Cerebellar cortex (tissue), 1 donor: Measurements from ENCODE around the gene GALNTL6.
A peak's percentile ranks its signal among the peaks of the same experiment; 100 is the strongest.

ENCODE experiments used
- DNase-seq: peaks from one replicate; pipeline ENCODE4 v3.0.0-alpha.2; 2015; ENCODE audit warnings: low spot score

The GALNTL6 gene

DNA sequence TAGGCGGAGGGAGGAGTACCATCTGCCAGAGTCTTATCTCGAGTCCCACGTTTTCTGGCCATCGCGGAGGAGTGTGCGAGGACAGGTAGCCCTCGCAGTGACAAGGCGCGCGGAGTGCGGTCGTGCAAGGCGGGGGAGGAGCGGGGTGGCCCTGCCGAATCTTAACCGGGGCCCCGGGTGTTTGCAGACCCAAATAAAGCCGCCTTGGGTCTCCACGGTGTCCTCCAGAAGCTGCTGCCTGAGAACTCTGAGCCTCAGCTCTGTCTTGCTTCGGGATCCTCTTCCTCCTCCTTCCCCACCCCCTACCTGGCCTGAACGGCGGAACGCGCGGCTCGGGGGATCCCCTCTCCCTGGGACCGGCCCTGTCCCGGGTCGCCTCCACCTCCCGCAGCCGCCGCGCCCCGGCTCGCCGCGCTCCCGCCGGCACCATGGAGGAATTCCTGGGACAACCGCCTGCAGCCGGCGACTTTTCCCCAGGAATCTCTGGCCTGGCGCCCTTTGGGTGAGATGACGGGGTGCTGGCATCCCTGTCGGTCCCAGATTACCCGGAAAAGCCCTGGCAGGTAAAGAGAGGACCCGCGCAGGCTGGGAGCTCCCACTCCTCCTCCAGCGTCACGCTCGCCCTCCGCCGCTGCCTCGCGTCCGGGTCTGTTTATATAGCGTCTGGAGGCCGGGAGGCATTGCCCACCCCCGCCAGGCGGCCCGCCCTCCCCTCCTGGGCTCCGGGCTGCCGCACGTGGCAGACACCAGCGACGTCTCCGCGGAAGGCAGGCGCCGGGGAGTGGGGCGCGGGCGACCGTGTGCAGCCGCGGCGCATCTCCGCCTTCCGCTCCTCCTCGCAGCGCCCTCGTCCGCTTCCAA, at the start of gene GALNTL6:
Gene GALNTL6 (plus strand): TSS at position 740 of the 861 bp plus-strand sequence.
- DNase-seq, result no peak

DNA sequence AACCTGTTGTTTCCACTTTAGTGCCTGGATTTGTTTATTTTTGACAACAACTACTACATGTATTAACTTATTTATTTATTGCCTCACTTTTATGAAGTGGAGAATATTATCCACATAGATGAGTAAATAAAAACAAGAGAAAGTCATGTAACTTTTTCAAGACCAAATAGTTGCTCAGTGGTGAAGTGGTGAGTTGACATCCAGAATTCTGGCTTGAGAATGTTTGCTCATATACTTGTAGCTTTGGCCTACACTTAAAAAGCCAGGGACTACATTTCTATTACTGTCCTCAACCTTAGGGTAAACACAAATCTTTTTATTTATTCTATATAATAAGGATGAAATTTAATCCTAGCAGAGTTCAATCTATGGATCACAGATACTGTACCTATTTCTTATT, 47.7 kb upstream of the GALNTL6 start:
- no peak for DNase-seq

DNA sequence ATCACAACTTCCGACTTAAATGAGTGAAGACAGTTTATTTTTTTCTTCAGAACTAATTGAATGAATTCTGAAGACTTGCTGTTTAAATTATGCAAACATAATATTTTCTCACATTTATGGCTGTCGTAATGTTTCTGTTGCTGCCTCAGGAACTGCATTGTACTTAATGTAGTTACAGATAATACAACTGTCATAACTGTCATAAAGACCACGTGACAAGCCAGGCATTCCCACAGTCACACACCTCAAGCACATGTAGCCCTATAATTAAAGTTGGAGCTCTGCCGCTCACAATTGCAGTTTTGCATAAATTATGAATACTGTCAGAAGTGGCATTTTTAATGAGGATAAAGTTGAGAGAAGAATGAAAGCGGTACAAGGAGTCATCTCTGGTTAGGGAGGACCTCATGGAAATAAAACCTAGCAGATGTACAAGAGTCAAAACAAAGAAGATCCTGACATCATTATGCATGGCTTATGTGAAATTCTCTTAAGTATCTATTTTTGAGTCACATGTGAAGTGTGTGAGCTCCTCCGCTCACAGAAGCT, 38.5 kb upstream of the GALNTL6 start:
- no peak for DNase-seq

DNA sequence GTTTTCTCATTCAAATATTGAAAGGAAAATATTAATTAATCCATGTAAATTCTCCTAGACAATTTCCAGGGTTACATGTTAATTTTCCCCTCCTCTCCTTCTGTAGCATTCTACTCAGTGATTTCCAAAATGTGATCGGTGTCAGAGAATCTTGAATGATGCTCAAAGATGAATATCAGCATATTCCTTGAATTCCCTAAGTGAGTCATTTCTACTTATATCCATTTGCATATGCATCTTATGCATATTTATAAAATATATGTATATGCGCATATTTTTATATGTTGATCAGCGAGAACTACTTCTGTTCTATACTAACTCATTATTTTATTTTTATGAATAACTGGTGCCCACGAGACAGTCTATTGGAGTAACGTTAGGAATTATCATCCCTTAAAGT, 33.9 kb upstream of the GALNTL6 start:
- no peak for DNase-seq

DNA sequence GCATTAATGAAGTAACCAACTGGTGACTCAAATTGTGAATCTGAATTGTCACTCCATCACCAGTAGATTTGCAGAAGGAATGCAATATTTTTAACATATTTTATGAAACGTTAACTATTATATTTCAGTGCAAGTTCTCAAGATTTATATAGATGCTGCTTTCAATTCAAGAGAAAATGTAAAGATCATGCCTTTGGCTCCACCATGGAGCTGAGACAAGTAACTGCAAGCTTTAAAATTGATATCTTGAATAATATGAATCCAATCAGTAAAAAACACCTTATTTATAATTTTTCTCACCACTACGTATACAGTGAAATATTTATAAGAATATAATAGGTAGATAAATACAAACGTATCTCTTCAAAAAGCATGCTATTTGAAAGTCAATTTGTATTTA, 27.8 kb upstream of the GALNTL6 start:
- DNase-seq, result no peak

DNA sequence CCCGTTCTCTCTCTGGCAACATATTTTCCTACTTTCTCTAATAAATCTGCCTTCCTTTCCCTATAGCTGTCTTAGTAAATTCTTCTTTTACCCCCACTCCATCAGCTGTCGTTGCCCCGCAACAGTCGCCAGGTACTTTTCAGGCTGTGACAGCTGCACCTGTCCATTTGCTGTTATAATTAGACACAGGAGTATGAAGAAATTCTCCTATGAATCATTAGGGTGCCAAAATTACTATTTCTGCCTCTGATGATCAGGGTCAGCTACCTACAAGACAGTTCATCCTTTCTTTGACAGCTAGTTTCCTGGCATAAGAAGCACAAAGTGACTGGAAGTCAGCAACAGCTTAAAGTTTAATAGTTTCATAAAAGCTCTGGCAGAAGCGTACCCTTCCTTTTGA, 19.5 kb upstream of the GALNTL6 start:
- DNase-seq, result no peak

DNA sequence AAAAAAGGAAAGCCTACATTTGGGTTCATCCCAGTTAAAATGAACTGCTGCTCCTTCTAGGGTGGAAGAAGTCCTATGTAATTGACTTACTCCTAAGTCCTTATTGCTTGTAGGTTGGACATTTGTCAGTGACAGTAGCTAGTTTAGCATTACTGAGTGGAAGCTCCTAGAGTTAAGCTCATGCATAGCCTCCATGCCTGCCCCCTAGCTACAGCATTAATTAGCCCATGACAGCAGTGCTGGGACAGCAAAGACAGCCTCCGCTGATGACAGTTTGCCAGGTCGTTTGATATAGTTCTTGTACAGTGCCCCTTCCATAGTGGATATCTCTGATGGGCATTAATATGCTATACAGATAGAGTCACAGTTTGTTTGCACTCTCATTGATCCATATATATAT, 18.7 kb upstream of the GALNTL6 start:
- DNase-seq, result no peak

DNA sequence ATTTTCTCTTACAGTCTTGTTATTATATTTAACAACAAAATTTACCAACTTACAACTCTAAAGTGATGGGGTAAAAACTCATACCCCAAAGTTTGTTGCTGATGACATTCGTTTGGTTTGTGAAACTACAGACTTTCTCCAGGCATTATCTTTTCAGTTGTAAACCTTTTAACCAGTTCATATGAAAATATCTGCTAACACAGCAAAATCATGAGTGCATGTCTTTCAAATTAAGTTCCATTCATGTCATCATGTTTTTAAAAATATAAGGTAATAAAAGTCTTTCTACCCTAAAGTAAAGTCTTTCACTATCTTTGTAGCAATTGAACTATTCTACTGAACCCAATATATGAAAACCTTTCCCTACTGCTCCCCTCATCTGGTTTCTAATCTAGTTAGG, 3.4 kb upstream of the GALNTL6 start:
- DNase-seq, result no peak

DNA sequence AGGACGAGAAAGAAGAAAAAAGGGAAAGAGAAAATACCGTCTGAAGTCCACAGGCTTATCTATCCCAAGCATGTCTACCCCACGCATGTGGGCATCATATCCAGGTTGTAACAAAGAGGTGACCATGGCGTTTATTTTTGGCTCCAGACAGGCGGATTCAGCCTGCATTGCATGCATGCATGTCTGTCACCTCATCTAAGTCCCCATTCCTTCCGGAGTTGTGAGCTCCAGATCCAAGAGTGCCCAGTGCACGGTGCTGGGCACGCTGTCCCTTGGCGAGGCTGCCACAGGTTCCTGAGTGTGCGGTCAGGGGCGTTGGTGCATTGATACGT, 905 bp upstream of the GALNTL6 start:
- no peak for DNase-seq

DNA sequence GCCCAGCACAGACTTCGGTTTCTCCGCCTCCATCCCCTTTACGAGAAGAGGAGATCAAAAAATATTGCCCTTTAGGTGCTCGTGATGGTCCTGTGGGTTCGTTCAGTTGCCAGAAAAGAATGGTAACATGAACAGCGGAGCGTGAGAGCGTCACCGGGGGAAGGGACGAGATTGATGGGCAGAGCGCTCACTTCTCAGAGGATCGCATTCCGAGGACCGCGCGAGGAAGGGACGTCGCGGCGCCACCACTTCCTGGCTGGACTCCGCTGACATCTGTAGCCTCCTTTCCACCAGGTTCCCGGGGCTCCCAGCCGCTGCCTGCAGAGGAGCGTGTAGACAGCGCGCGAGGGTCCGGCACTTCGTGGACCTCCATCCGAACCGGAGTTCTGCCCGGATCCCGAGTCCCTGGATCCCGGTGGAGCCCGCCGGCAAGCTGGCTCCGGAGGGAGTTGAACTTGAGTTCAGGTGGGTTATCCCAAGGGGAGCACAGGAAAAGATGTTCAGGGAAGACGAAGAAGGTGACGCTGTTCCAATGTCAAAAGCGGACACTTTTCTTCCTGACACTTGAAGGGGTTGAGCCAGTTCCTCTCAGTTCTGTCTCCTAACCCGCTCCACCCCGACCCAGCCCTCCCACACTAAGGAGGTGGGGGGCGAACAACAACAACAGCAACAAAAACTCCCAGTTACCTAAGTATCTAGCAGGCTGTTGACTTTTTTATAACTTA, 484 bp downstream of the GALNTL6 start:
- DNase-seq, result no peak

DNA sequence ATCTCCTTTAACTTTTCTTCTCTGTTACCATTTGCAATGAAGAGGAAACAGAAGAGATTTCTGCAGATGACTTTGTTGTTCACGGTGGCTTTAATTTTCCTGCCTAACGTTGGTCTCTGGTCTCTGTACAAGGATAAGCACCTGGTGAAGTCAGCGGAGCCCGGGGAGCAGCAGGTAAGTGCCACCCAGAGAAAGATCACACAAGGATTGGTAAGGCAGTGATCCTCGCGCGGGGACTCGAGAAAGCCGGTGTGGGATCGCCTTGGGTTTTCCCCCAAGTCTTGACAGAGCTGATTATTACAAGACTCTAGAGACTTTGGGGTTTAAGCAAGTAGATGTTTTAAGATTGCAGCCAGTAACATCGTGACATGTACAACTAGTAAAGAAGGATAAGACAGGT, 1.3 kb downstream of the GALNTL6 start:
- DNase-seq, result no peak

DNA sequence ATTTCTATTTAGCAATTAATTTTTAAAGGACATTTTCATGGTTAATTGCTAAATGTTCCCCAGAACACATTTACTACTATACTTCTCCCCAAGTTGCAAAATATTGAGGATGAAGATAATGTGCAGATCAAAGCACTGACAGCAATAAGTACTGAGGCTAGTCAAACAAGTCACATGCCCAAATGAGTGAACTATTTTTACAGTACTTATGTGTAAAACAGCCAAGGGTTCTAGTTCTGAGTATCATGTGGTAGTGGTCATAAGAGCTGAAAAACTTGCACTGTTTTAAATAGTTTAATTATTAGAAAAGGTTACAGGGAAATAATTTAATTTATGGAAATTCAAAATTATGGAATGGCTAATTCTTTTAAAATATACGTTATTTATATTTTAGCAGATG, 3.8 kb downstream of the GALNTL6 start:
- DNase-seq, result no peak

DNA sequence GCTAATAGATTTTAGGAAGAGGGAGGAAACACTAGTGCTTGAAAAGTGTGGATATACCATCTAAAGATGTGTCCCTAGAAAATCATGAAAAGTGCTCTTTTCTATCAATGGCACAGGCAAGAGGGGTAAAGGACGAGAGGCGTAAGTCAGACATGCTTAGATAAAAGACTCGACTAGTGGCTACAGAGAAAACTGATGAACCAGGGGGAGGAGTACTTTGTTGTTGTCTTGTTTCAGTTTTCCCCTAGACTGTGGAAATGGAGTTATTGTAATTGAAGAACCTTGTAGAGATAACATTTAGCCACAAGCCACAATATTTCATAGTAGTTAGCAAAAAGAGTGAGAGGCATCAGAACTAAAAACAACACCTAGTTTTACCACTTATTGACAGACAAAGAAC, 21.4 kb downstream of the GALNTL6 start:
- DNase-seq, result no peak

DNA sequence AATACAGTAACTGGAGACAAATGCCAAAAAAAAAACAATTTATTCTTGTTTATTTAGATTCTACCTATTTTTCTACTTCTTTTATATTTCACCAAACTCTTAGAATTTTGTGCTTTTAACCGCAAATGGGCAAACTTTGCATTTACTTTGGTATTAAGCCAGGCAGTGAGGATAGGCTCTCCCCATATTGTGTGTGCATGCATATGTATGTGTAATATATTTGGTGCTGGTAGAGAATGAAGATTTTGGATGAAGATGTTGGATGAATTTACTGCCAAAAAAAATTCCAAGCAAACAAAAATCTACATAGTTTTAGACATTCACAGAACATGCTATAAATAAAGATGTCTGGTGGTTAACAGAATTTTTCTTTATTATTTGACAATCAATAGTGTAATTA, 30.3 kb downstream of the GALNTL6 start:
- no peak for DNase-seq

DNA sequence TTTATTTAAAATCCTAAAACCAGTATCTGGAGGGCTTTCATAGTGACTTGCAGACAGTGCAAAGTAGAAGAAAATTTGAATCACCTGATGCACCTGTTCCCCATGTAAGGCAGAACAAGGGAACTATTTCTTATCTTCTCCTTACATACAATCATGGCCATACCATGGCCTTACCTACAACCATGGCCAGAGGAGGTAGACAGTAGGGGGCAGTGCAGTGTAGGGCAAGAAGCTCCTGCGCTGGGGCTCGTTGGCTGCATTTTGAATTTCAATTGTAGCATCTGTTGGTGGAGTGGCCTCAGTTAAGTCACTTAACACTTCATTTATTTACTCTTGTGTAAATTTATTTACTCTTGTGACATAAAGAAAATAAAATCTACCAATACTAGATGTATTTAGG, 33.0 kb downstream of the GALNTL6 start:
- DNase-seq, result peak; percentile 19

DNA sequence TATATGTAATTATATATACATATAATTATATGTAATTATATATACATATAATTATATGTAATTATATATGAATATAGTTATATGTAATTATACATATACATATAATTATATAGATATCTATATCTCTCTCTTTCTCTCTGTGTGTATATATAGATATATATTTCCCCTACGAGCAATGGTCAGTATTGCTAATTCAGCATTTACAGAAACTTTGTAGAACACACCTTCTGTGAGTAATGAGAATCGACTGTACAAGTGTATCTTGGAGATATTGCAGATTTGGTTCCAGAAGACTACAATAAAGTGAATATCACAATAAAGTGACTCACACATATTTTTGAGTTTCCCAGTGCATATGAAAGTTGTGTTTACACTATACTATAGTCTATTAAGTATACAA, 33.7 kb downstream of the GALNTL6 start:
- DNase-seq, result no peak

DNA sequence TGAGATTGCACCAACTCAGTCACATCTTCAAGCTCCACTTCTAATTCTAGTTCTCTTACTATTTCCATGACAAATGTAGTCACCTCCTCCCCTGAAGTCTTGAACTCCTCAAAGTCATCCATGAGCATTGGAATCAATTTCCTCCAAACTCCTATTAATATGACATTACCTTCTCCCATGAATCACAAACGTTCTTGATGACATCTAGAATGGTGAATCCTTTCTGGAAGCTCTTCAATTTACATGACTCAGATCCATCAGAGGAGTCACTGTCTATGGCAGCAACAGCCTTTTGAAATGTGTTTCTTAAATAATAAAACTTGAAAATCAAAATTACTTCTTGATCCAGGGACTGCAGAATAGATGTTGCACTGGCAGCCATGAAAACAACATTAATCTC, 34.5 kb downstream of the GALNTL6 start:
- DNase-seq, result no peak

DNA sequence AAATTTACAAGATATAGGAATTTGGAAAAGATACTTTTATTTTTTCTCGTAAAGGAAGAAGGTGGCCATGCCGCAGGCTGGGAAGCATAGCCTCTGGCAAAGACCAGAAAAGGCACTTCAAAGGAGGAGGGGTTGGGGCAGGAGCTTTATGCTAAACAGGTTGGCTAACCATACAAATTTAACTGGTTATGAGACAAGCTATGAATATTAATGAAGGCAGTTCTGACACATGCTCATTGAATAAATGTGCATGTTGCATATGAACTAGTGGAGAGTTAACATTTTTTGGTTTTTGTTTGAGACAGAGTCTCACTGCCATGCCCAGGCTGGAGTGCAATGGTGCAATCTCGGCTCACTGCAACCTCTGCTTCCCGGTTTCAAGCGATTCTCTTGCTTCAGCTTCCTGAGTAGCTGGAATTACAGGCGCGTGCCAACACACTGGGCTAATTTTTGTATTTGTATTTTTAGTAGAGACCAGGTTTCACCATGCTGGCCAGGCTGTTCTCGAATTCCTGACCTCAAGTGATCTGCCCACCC, 36.5 kb downstream of the GALNTL6 start:
- no peak for DNase-seq

DNA sequence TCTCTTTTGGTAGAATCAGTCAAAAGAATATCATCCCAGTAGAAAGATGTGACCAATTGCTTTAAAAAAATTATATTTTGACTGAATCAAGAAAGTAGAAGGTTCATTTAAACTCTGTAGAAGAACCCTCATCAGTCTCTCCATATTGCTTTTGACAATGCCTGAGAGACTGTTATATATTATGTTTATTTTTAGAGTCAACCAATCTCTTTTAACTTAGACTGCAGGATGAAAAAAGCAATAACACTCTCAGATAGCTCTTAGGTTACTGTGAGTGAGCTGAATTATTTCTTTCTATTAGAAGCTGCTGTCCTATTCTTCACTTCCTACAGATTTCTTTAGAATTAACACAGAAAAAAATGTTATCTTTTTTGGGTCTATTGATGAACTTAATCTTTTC, 38.1 kb downstream of the GALNTL6 start:
- no peak for DNase-seq

DNA sequence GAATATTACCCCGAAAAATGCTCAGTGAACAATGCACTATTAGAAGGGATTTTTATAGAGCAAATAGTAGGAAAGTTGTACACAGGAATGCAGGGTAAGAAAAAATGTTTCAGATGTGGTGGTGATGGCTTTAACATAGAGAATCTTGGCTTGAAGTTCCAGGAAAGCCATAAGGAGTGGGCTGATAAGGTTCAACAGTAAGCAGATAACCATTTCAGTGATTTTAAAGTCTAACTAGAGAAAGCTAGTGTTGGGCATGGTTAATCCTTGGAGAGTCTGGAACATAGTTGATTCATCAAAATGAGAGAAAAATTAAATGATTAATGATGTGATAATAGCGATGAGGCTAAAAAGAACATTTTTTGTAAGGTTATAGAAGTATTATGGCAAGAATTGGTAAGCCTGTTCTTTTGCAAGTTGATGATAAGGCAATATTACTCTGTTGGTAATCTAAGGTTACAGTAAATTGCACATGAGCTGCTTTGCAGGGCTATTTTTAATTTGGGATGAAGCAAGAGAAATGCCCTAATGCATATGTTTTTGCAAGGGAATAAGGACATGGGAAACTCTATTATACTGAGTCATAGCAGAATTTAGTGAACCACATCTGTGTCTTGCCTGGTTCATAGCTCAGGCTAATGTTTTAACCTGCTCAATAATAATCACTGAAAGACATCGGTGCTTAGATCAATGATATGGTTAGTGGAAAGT, 44.3 kb downstream of the GALNTL6 start:
- DNase-seq, result no peak

DNA sequence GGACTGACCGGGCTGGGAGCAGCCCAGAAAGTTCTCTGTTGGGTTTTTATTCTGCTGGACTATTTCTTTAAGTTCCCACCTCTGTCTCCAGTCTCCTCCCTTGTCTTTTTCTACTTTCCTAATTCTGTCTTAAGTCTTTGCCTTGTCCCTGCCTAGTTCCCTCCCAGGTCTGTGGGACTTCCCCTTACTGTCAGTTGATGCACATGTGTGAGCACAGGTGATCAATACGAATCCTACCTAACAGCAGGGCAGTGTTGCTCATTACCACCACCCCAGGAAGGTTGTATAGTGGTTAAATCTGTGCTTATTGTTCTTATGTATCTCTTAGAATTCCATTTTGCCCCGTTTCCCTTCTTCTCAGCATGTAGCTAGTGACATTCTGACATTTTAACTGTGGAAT, 62.1 kb downstream of the GALNTL6 start:
- DNase-seq, result no peak

DNA sequence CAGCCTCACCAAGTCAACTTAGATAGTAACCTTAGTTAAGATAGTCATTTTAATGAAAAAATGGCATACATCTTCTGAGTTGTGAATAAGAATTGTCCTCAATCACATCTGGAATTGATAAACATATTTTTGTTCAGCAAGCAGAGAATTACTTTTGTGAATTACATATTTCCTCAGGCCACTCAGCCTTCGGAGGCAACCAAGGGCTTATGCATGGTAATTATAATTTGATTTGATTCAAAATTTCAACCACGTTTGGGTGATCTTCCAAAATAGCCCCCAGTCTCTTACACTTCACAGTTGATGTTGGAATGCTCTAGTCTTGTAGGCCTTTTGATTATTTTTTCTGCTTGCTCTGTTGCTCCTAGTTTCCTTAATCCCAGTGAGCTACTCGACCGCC, 63.4 kb downstream of the GALNTL6 start:
- DNase-seq, result no peak

DNA sequence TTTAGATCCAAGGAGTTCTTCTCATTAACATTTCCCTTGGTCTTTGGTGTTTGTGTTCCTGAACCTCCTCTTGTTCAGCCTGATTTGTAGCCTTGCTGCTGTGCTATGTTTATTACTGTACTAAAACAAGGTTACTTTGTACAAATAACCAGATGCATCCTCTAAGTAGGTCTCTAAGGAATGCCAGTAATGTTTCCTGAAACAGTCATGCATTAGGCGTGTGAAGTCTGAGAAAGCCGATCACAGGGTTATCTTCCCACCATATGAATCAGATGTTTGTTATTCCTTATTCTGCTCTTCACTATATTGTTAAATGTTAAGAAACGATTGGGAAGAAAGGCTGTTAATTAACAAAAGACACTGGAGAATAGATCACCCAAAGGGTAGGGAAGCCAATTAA, 66.9 kb downstream of the GALNTL6 start:
- no peak for DNase-seq
